K562 (cell line): ENCODE results near the gene NBPF11. TPM values are rescaled to one million over a fixed set of nuclear protein-coding genes. Genes with fewer than 3 reads are reported as not detected.
"Not testable (repeated sequence)": the region's sequence is repeated elsewhere in the genome, so short reads cannot be mapped to it uniquely, and the experiment has no call there.

Experiments used
- ATAC-seq: fragments of 200-7000 bp; cut with Tn5 transposase; 3 replicates; pipeline ENCODE4 v1.9.1; 2020; ENCODE audit warnings: moderate library complexity
- BruUV-seq: library from RNA; stranded (reverse); fragments of 400-500 nt; replicated peaks from 2 replicates; lab custom pipeline; 2021; lab: Mats Ljungman, UMichigan
- CTCF ChIA-PET: fragments of 300-600 bp; formaldehyde crosslinking; extraction: SDS; loops from one replicate; lab custom pipeline; 2021; ENCODE audit warnings: low intra/inter-chr PET ratio; lab: Yijun Ruan, JAX
- POLR2A ChIA-PET: fragments of 300-600, 350-650 bp; sonication (Branson Sonifier 250); formaldehyde crosslinking; extraction: SDS; loops from one replicate; lab custom pipeline; 2021; ENCODE audit warnings: antibody characterized with exemption, inconsistent platforms; lab: Yijun Ruan, JAX
- DNase-seq, 4 experiments: peaks; one replicate each; pipeline versions ENCODE4 v3.0.0 to v3.0.0-alpha.2; 2011 to 2018; ENCODE audit warnings: low spot score in 3 of 4, mixed read lengths in 3 of 4; ENCODE audit errors: extremely low read depth in 1 of 4
- FAIRE-seq: peaks from 2 replicates; lab custom pipeline; 2011; peaks lifted over from hg19 to GRCh38; lab: Jason Lieb, UNC
- H2AFZ ChIP-seq: 2 replicates; pipeline ENCODE4 v1.6.0; 2011; ENCODE audit warnings: low read depth, low read length, control low read depth, inconsistent platforms
- H3K27ac ChIP-seq: fragments of 200-600 bp; 3 replicates; pipeline ENCODE4 v1.8.0; 2011; ENCODE audit warnings: low read depth, mild to moderate bottlenecking, control low read depth, inconsistent platforms, low read length, moderate library complexity, mixed read lengths; ENCODE audit errors: extremely low read depth
- H3K27me3 ChIP-seq, 2 experiments: fragments of 300-600 bp in 1 of 2; 2 replicates in 1 of 2; 3 replicates in 1 of 2; pipeline versions ENCODE4 v1.6.0 to v1.8.0; 2011; ENCODE audit warnings: inconsistent platforms in 2 of 2, low read length in 2 of 2, mild to moderate bottlenecking in 1 of 2, mixed read lengths in 1 of 2, moderate library complexity in 1 of 2; ENCODE audit not compliant: control insufficient read depth in 2 of 2, insufficient read depth in 2 of 2
- H3K36me3 ChIP-seq: fragments of 300-600 bp; 3 replicates; pipeline ENCODE4 v1.8.0; 2011; ENCODE audit warnings: mild to moderate bottlenecking, low read length, inconsistent platforms; ENCODE audit not compliant: control insufficient read depth, insufficient read depth
- H3K4me1 ChIP-seq, 2 experiments: fragments of 200-600 bp in 1 of 2; replicated peaks in 1 of 2; 2 replicates in 1 of 2; 3 replicates in 1 of 2; pipeline versions ENCODE4 v1.5.1 to v1.8.0; 2011; ENCODE audit warnings: inconsistent platforms in 2 of 2, low read length in 2 of 2, mild to moderate bottlenecking in 1 of 2, mixed read lengths in 1 of 2, moderate library complexity in 1 of 2; ENCODE audit not compliant: control insufficient read depth in 2 of 2, insufficient read depth in 2 of 2
- H3K4me2 ChIP-seq: 2 replicates; pipeline ENCODE4 v1.6.1; 2011; ENCODE audit warnings: low read length, control low read depth, inconsistent platforms, mixed read lengths; ENCODE audit not compliant: insufficient read depth
- H3K4me3 ChIP-seq: fragments of 200-600 bp; sonication (generic), shearing (Covaris generic); 2 replicates; pipeline ENCODE4 v1.5.1; 2016; ENCODE audit warnings: control low read depth, inconsistent platforms
- H3K79me2 ChIP-seq: fragments of 200-600 bp; 3 replicates; pipeline ENCODE4 v1.8.0; 2011; ENCODE audit warnings: low read length, inconsistent platforms; ENCODE audit not compliant: control insufficient read depth, insufficient read depth
- H3K9ac ChIP-seq, 2 experiments: 2 replicates each; pipeline versions ENCODE4 v1.6.0 to v1.6.1; 2011; ENCODE audit warnings: low read depth in 2 of 2, low read length in 2 of 2, control low read depth in 1 of 2, inconsistent platforms in 1 of 2, mild to moderate bottlenecking in 1 of 2, mixed read lengths in 1 of 2; ENCODE audit not compliant: insufficient read depth in 1 of 2
- H3K9me1 ChIP-seq: one replicate; pipeline ENCODE4 v1.6.0; 2011; ENCODE audit warnings: inconsistent platforms, mild to moderate bottlenecking, low read length, moderate library complexity; ENCODE audit not compliant: control insufficient read depth, insufficient read depth
- H3K9me3 ChIP-seq: replicated peaks from 2 replicates; pipeline ENCODE4 v1.5.1; 2011; ENCODE audit warnings: low read depth, low read length, inconsistent platforms; ENCODE audit not compliant: control insufficient read depth, insufficient read depth
- H4K20me1 ChIP-seq: replicated peaks from 2 replicates; pipeline ENCODE4 v1.6.1; 2011; ENCODE audit warnings: low read length, inconsistent platforms, mixed read lengths; ENCODE audit not compliant: control insufficient read depth, insufficient read depth
- WGBS: fragments of 100-300 bp; shearing (Covaris generic); methylation state at CpG from one replicate; pipeline ENCODE4 v1.1.6; 2016; ENCODE audit warnings: low coverage, mixed read lengths; ENCODE audit not compliant: insufficient coverage; ENCODE audit errors: missing lambda C conversion rate; 5-methylcytosine and 5-hydroxymethylcytosine counted together
- in situ Hi-C: fragments of 300-500 bp; cut with MboI; formaldehyde crosslinking; loops from 4 replicates; pipeline ENCODE4 v1.15.0; 2018; ENCODE audit warnings: inconsistent platforms, mixed read lengths
- intact Hi-C: fragments of 100-400 bp; cut with micrococcal nuclease; formaldehyde crosslinking; loops from 2 replicates; pipeline ENCODE4 v1.14.2; 2022
- polyA plus RNA-seq, 8 experiments: library from polyadenylated mRNA; depleted of rRNA in 4 of 8; stranded (reverse) in 5 of 8; unstranded in 3 of 8; fragments of >200 nt; fragmentation: Nextera tagmentation in 2 of 8; fragmentation: Illumina TruSeq in 1 of 8; extraction: Ambion mirVana in 2 of 8; extraction: Trizol in 1 of 8; gene quantifications; 2 replicates each; pipeline versions ENCODE4 v1.2.1 to v1.2.3, GENCODE V29; 2011 to 2014; ENCODE audit warnings: inconsistent platforms in 1 of 8, missing spikeins in 1 of 8
- total RNA-seq, 7 experiments: library from RNA; depleted of rRNA in 6 of 7; stranded (reverse); fragments of >200 nt in 6 of 7; fragmentation: Illumina TruSeq in 2 of 7; extraction: Trizol in 2 of 7; gene quantifications; 2 replicates each; pipeline versions ENCODE4 v1.2.1 to v1.2.3, GENCODE V29; 2011 to 2021; ENCODE audit warnings: low replicate concordance in 1 of 7

NBPF11 gene
- total and polyA plus RNA-seq, 9 of the 15 experiments (the other 6 are each of a cell fraction or from before 2014, with no cell fraction given) = 2.8 to 17.0 (median 8.0) TPM

- no CpG with 5 or more reads among the region's 54 CpGs for WGBS
- H3K4me3 ChIP-seq, DNase-seq, H3K27me3 ChIP-seq, H3K36me3 ChIP-seq, CTCF ChIA-PET, POLR2A ChIA-PET, H3K27ac ChIP-seq, FAIRE-seq, H2AFZ ChIP-seq, intact Hi-C loops, H3K9ac ChIP-seq, H4K20me1 ChIP-seq, H3K79me2 ChIP-seq, H3K4me2 ChIP-seq, H3K9me3 ChIP-seq, BruUV-seq, in situ Hi-C loops, H3K9me1 ChIP-seq, H3K4me1 ChIP-seq: not testable (repeated sequence)
- peak; percentile 92 for ATAC-seq
These were observed 73.2 kb downstream of the NBPF11 start for GRCh38 chr1:148078632-148079519.

- H3K9me3 ChIP-seq, H4K20me1 ChIP-seq, H3K9ac ChIP-seq, POLR2A ChIA-PET, DNase-seq, H3K79me2 ChIP-seq, H3K36me3 ChIP-seq, intact Hi-C loops, in situ Hi-C loops, H3K4me1 ChIP-seq, H3K4me2 ChIP-seq, H3K27ac ChIP-seq, CTCF ChIA-PET, H3K9me1 ChIP-seq, H3K27me3 ChIP-seq, H2AFZ ChIP-seq, H3K4me3 ChIP-seq, FAIRE-seq: not testable (repeated sequence)
- peak; percentile 53 for ATAC-seq
- TSS peak; percentile 99 for BruUV-seq
- WGBS = no CpG with 5 or more reads among the region's 13 CpGs
These were observed 74.0 kb downstream of the NBPF11 start for GRCh38 chr1:148078090-148078489.

- DNase-seq, FAIRE-seq, intact Hi-C loops, POLR2A ChIA-PET, ATAC-seq, H3K9me1 ChIP-seq, in situ Hi-C loops, H4K20me1 ChIP-seq, H2AFZ ChIP-seq, H3K4me1 ChIP-seq, H3K36me3 ChIP-seq, H3K9ac ChIP-seq, BruUV-seq, CTCF ChIA-PET, H3K79me2 ChIP-seq, H3K4me2 ChIP-seq, H3K27me3 ChIP-seq, H3K9me3 ChIP-seq, H3K27ac ChIP-seq, H3K4me3 ChIP-seq: not testable (repeated sequence)
- no CpG with 5 or more reads among the region's 3 CpGs for WGBS
These were observed 74.6 kb downstream of the NBPF11 start for GRCh38 chr1:148077458-148077857.

- intact Hi-C loops, H3K4me1 ChIP-seq, H3K4me3 ChIP-seq, H3K9me3 ChIP-seq, ATAC-seq, H4K20me1 ChIP-seq, H3K4me2 ChIP-seq, CTCF ChIA-PET, H3K36me3 ChIP-seq, H3K79me2 ChIP-seq, POLR2A ChIA-PET, H3K9ac ChIP-seq, H3K27me3 ChIP-seq, in situ Hi-C loops, FAIRE-seq, H3K27ac ChIP-seq, BruUV-seq, H3K9me1 ChIP-seq, DNase-seq, H2AFZ ChIP-seq: not testable (repeated sequence)
- WGBS = no CpG with 5 or more reads among the region's 5 CpGs
These were observed 78.7 kb downstream of the NBPF11 start for GRCh38 chr1:148073392-148073791.
